HepG2 (cell line): ENCODE measurements around the gene PFKFB2. TPM values are rescaled to one million over a fixed set of nuclear protein-coding genes. Genes with fewer than 3 reads are reported as not detected.
A peak's percentile ranks its signal among the peaks of the same experiment; 100 is the strongest.

Source experiments
- ATAC-seq: fragments of 200-7000 bp; cut with Tn5 transposase; 3 replicates; pipeline ENCODE4 v1.9.1; 2020; ENCODE audit warnings: mild to moderate bottlenecking, moderate library complexity
- BruUV-seq: library from RNA; stranded (reverse); fragments of 400-500 nt; replicated peaks from 2 replicates; lab custom pipeline; 2021; lab: Mats Ljungman, UMichigan
- CTCF ChIA-PET: fragments of 300-600 bp; formaldehyde crosslinking; extraction: SDS; loops from one replicate; lab custom pipeline; 2021; ENCODE audit warnings: low total read pairs, inconsistent platforms, low intra/inter-chr PET ratio; lab: Yijun Ruan, JAX
- POLR2A ChIA-PET: fragments of 350-600 bp; sonication (Branson Sonifier 250); formaldehyde crosslinking; loops from one replicate; lab custom pipeline; 2020; ENCODE audit warnings: antibody characterized with exemption, inconsistent platforms; lab: Yijun Ruan, JAX
- DNase-seq: peaks from one replicate; pipeline ENCODE4 v3.0.0-alpha.2; 2015; ENCODE audit warnings: low spot score
- FAIRE-seq: peaks from 3 replicates; lab custom pipeline; 2011; peaks lifted over from hg19 to GRCh38; lab: Jason Lieb, UNC
- H2AFZ ChIP-seq: one replicate; pipeline ENCODE4 v1.6.1; 2011; ENCODE audit warnings: low read length, inconsistent platforms
- H3K27ac ChIP-seq: fragments of 300-600 bp; 3 replicates; pipeline ENCODE4 v1.8.0; 2011; ENCODE audit warnings: mixed run types, mild to moderate bottlenecking, mixed read lengths, low read length, inconsistent platforms; ENCODE audit not compliant: insufficient read depth; ENCODE audit errors: extremely low read length
- H3K27me3 ChIP-seq, 2 experiments: fragments of 200-600 bp in 1 of 2; 2 replicates in 1 of 2; 3 replicates in 1 of 2; pipeline versions ENCODE4 v1.6.0 to v1.8.0; 2011; ENCODE audit warnings: low read length in 2 of 2, mild to moderate bottlenecking in 2 of 2, moderate library complexity in 2 of 2, inconsistent platforms in 1 of 2; ENCODE audit not compliant: insufficient read depth in 2 of 2, control insufficient read depth in 1 of 2
- H3K36me3 ChIP-seq, 2 experiments: fragments of 200-600 bp in 1 of 2; replicated peaks in 1 of 2; 2 replicates in 1 of 2; 3 replicates in 1 of 2; pipeline versions ENCODE4 v1.5.1 to v1.8.0; 2011; ENCODE audit warnings: low read length in 2 of 2, inconsistent platforms in 1 of 2; ENCODE audit not compliant: insufficient read depth in 2 of 2, control insufficient read depth in 1 of 2
- H3K4me1 ChIP-seq: 2 replicates; pipeline ENCODE4 v1.5.1; 2012; ENCODE audit warnings: low read length, inconsistent platforms; ENCODE audit not compliant: insufficient read depth
- H3K4me2 ChIP-seq: 2 replicates; pipeline ENCODE4 v1.6.0; 2011; ENCODE audit warnings: low read depth, low read length, inconsistent platforms
- H3K4me3 ChIP-seq, 3 experiments: fragments of 200-600 bp in 1 of 3; sonication (generic), shearing (Covaris generic) in 1 of 3; replicated peaks in 1 of 3; 2 replicates each; pipeline ENCODE4 v1.5.1; 2011 to 2016; ENCODE audit warnings: low read length in 3 of 3, inconsistent platforms in 2 of 3, low read depth in 2 of 3, mild to moderate bottlenecking in 2 of 3, control low read depth in 1 of 3, mixed read lengths in 1 of 3; ENCODE audit not compliant: insufficient read depth in 1 of 3
- H3K79me2 ChIP-seq: one replicate; pipeline ENCODE4 v1.6.1; 2011; ENCODE audit warnings: low read length, inconsistent platforms; ENCODE audit not compliant: insufficient read depth
- H3K9ac ChIP-seq: 2 replicates; pipeline ENCODE4 v1.6.0; 2011; ENCODE audit warnings: mild to moderate bottlenecking, low read depth, low read length, inconsistent platforms; ENCODE audit not compliant: insufficient read depth
- H3K9me3 ChIP-seq: 2 replicates; pipeline ENCODE4 v1.5.1; 2012; ENCODE audit warnings: mild to moderate bottlenecking, low read length
- H4K20me1 ChIP-seq: 2 replicates; pipeline ENCODE4 v1.6.0; 2011; ENCODE audit warnings: inconsistent platforms, mild to moderate bottlenecking, low read length, moderate library complexity; ENCODE audit not compliant: insufficient read depth
- ARID5B ChIP-seq: IDR thresholded peaks from 2 replicates; pipeline ENCODE4 v1.4.0; 2020; ENCODE audit warnings: mild to moderate bottlenecking, missing genetic modification reagents
- CBX1 ChIP-seq: IDR thresholded peaks from one replicate; pipeline ENCODE4 v1.6.1; 2016; ENCODE audit warnings: antibody characterized with exemption, low read depth
- FOXO4 ChIP-seq: sonication (generic); formaldehyde crosslinking; conservative IDR thresholded peaks from 2 replicates; pipeline ENCODE4 v1.8.1; 2023; ENCODE audit warnings: missing genetic modification reagents
- MIER2 ChIP-seq: IDR thresholded peaks from 2 replicates; pipeline ENCODE4 v1.6.1; 2016; ENCODE audit warnings: missing biosample characterization, missing genetic modification reagents
- MLXIP ChIP-seq: sonication (generic); formaldehyde crosslinking; IDR thresholded peaks from 2 replicates; pipeline ENCODE4 v1.9.0; 2021; ENCODE audit warnings: missing genetic modification reagents, borderline replicate concordance
- PRMT3 ChIP-seq: sonication (generic); formaldehyde crosslinking; IDR thresholded peaks from 2 replicates; pipeline ENCODE4 v1.8.1; 2022; ENCODE audit warnings: low read depth, mild to moderate bottlenecking, moderate library complexity, missing genetic modification reagents, borderline replicate concordance
- SATB2 ChIP-seq: sonication (generic); formaldehyde crosslinking; IDR thresholded peaks from 2 replicates; pipeline ENCODE4 v1.5.0; 2020; ENCODE audit warnings: missing genetic modification reagents
- SP4 ChIP-seq: sonication (generic); formaldehyde crosslinking; IDR thresholded peaks from 2 replicates; pipeline ENCODE4 v1.8.1; 2023; ENCODE audit warnings: mild to moderate bottlenecking, missing genetic modification reagents
- ZBTB37 ChIP-seq: sonication (generic); formaldehyde crosslinking; IDR thresholded peaks from 2 replicates; pipeline ENCODE4 v1.4.0; 2020; ENCODE audit warnings: mild to moderate bottlenecking, missing genetic modification reagents
- ZFX ChIP-seq: sonication (generic); formaldehyde crosslinking; IDR thresholded peaks from 2 replicates; pipeline ENCODE4 v1.4.0; 2020; ENCODE audit warnings: mild to moderate bottlenecking, low read depth, missing genetic modification reagents, moderate library complexity
- ZNF17 ChIP-seq: sonication (generic); formaldehyde crosslinking; IDR thresholded peaks from 2 replicates; pipeline ENCODE4 v1.5.0; 2020; ENCODE audit warnings: mild to moderate bottlenecking, missing genetic modification reagents
- ZNF496 ChIP-seq: sonication (generic); formaldehyde crosslinking; IDR thresholded peaks from 2 replicates; pipeline ENCODE4 v1.8.1; 2023; ENCODE audit warnings: mild to moderate bottlenecking, moderate library complexity, missing genetic modification reagents; ENCODE audit not compliant: insufficient replicate concordance
- ZSCAN25 ChIP-seq: sonication (generic); formaldehyde crosslinking; IDR thresholded peaks from 2 replicates; pipeline ENCODE4 v1.8.0; 2022; ENCODE audit warnings: mild to moderate bottlenecking, missing genetic modification reagents
- ZSCAN31 ChIP-seq: sonication (generic); formaldehyde crosslinking; IDR thresholded peaks from 2 replicates; pipeline ENCODE4 v1.5.0; 2020; ENCODE audit warnings: low read depth, mild to moderate bottlenecking, missing genetic modification reagents
- WGBS: methylation state at CpG from one replicate; pipeline ENCODE4 v1.1.6; 2017; ENCODE audit warnings: low lambda C conversion rate; 5-methylcytosine and 5-hydroxymethylcytosine counted together
- in situ Hi-C: cut with HindIII; loops from 2 replicates; pipeline ENCODE4 v1.10.0; 2017; ENCODE audit warnings: low pct_unique_long_range_greater_than_20kb; ENCODE audit not compliant: extremely low pct_ligation_motif_present
- intact Hi-C: fragments of 100-400 bp; cut with micrococcal nuclease; formaldehyde crosslinking; loops from one replicate; pipeline ENCODE4 v1.10.0; 2022; ENCODE audit not compliant: unreplicated experiment
- polyA plus RNA-seq, 8 experiments: library from polyadenylated mRNA; depleted of rRNA in 3 of 8; stranded (reverse) in 7 of 8; unstranded in 1 of 8; fragments of >200 nt; fragmentation: Illumina TruSeq in 4 of 8; extraction: Trizol in 4 of 8; gene quantifications; 2 replicates each; pipeline versions ENCODE4 v1.2.1 to v1.2.3, GENCODE V29; 2011 to 2016; ENCODE audit warnings: low read depth in 4 of 8, missing spikeins in 1 of 8, mixed read lengths in 1 of 8; ENCODE audit not compliant: insufficient read depth in 1 of 8
- total RNA-seq, 5 experiments: library from RNA; depleted of rRNA; stranded (reverse); fragments of >200 nt; fragmentation: Illumina TruSeq; extraction: Trizol; gene quantifications; 2 replicates each; pipeline ENCODE4 v1.2.3, GENCODE V29; 2016; ENCODE audit warnings: low read depth in 1 of 5

Gene PFKFB2
- total and polyA plus RNA-seq, 2 of the 13 experiments (the other 11 are each of a cell fraction or from before 2014, with no cell fraction given) = 4.6 to 10.6 TPM

- peaks cover 5 to 34% of the 10 kb centered on the region in 2 experiments for H3K36me3 ChIP-seq
- CTCF ChIA-PET = no interaction called here
- no peaks in the 10 kb centered on the region for H4K20me1 ChIP-seq
- in situ Hi-C loops (no loop called here), intact Hi-C loops (no loop called here)
- H2AFZ ChIP-seq = no peak overlapping the region
- FAIRE-seq = peak; percentile 56
- peak overlapping the region; percentile 70 to 94 (median 75); a peak in 4 of 6 replicates for H3K4me3 ChIP-seq
- peaks cover 45% of the 10 kb centered on the region for H3K4me1 ChIP-seq
- H3K4me2 ChIP-seq = peak overlapping the region; percentile 86
- peak overlapping the region; percentile 17; the same call in 1 of the 2 replicates for H3K9ac ChIP-seq
- no peaks in the 10 kb centered on the region; a peak in 1 of 5 replicates for H3K27me3 ChIP-seq
- DNase-seq = peak; percentile 7
- POLR2A ChIA-PET = interaction anchor here (2.3 to 3.3 kb wide), 2 partner anchors 9 to 13 kb away, joined by 12 to 18 read pairs; partner anchors contain the start of gene C4BPA
- H3K9me3 ChIP-seq = no peaks in the 10 kb centered on the region
- WGBS = 85% methylated on average over 4 of the region's 4 CpGs
- ATAC-seq = no peak
- H3K79me2 ChIP-seq = peaks cover 21% of the 10 kb centered on the region
- H3K27ac ChIP-seq = peak overlapping the region; percentile 3
- BruUV-seq = no TSS peak
- TF ChIP-seq ZNF496 = no peak
- TF ChIP-seq ZBTB37 (CRISPR knock-in tag) = no peak
- TF ChIP-seq SP4 (CRISPR knock-in tag) = no peak
- no peak for TF ChIP-seq CBX1
- TF ChIP-seq MIER2 = no peak
- TF ChIP-seq MLXIP = no peak
- TF ChIP-seq ZSCAN31 (CRISPR knock-in tag) = no peak
- TF ChIP-seq FOXO4 (CRISPR knock-in tag) = 0 out of 2 replicates have a peak, but pooled peaks have one; percentile 75
- no peak for TF ChIP-seq ZSCAN25 (CRISPR knock-in tag)
- TF ChIP-seq ZNF17 (CRISPR knock-in tag) = no peak
- no peak for TF ChIP-seq ZFX
- TF ChIP-seq ARID5B = no peak
- no peak for TF ChIP-seq PRMT3 (CRISPR knock-in tag)
- TF ChIP-seq SATB2 (CRISPR knock-in tag) = no peak
Observed at GRCh38 chr1:207091200-207091908, 38.3 kb downstream of the PFKFB2 start.
